Naive thymus-derived CD4-positive, alpha-beta T cell (primary cell): Measurements from ENCODE around the gene DYNC2I2. TPM values are rescaled to one million over a fixed set of nuclear protein-coding genes. Genes with fewer than 3 reads are reported as not detected.
A peak's percentile ranks its signal among the peaks of the same experiment; 100 is the strongest.
"Not testable (repeated sequence)": the region's sequence is repeated elsewhere in the genome, so short reads cannot be mapped to it uniquely, and the experiment has no call there.

Experiments used
- ATAC-seq: fragments of 150-1000 bp; cut with Tn5 transposase; 2 replicates; pipeline ENCODE4 v1.10.0; 2021; ENCODE audit warnings: mild to moderate bottlenecking, moderate library complexity
- CTCF ChIA-PET: fragments of 350-600 bp; sonication (Branson Sonifier 250); formaldehyde crosslinking; loops from one replicate; lab custom pipeline; 2021; ENCODE audit warnings: antibody characterized with exemption; lab: Charles Lee
- POLR2A ChIA-PET: fragments of 350-600 bp; sonication (Branson Sonifier 250); formaldehyde crosslinking; loops from one replicate; lab custom pipeline; 2021; ENCODE audit warnings: antibody characterized with exemption, inconsistent platforms; lab: Charles Lee
- DNase-seq, 9 donors: peaks; one replicate each; pipeline versions ENCODE4 v3.0.0 to v3.0.0-alpha.2; 2020 to 2022; ENCODE audit warnings: mixed read lengths in 1 of 9
- H3K27ac ChIP-seq: one replicate; pipeline ENCODE4 v1.7.0; 2013; ENCODE audit warnings: mild to moderate bottlenecking, low read depth, low read length, moderate library complexity
- H3K27me3 ChIP-seq, 2 donors: one replicate each; pipeline ENCODE4 v1.7.0; 2013; ENCODE audit warnings: low read length in 2 of 2, mild to moderate bottlenecking in 2 of 2, moderate library complexity in 2 of 2; ENCODE audit not compliant: control insufficient read depth in 2 of 2, insufficient read depth in 2 of 2
- H3K36me3 ChIP-seq, 3 experiments: 1 replicate in 2 of 3; 2 replicates in 1 of 3; pipeline ENCODE4 v1.7.0; 2013; ENCODE audit warnings: low read length in 3 of 3, mild to moderate bottlenecking in 3 of 3, moderate library complexity in 1 of 3; ENCODE audit not compliant: insufficient read depth in 3 of 3, control insufficient read depth in 2 of 3
- H3K4me1 ChIP-seq, 2 donors: one replicate each; pipeline ENCODE4 v1.7.0; 2013; ENCODE audit warnings: low read length in 2 of 2, mild to moderate bottlenecking in 2 of 2, moderate library complexity in 1 of 2; ENCODE audit not compliant: control insufficient read depth in 2 of 2, insufficient read depth in 2 of 2
- H3K4me3 ChIP-seq: 2 replicates; pipeline ENCODE4 v1.7.0; 2013; ENCODE audit warnings: mild to moderate bottlenecking, low read length
- H3K9me3 ChIP-seq, 3 experiments: 1 replicate in 2 of 3; 2 replicates in 1 of 3; pipeline ENCODE4 v1.7.0; 2013; ENCODE audit warnings: low read length in 3 of 3; ENCODE audit not compliant: control insufficient read depth in 2 of 3
- H3K27ac Mint-ChIP-seq, 9 donors: one replicate each; pipeline ENCODE4 v1.8.0; 2020 to 2022; ENCODE audit warnings: mixed read lengths in 9 of 9, mild to moderate bottlenecking in 8 of 9, moderate library complexity in 5 of 9, inconsistent platforms in 2 of 9
- H3K27me3 Mint-ChIP-seq, 5 donors: one replicate each; pipeline ENCODE4 v1.8.0; 2021 to 2022; ENCODE audit warnings: mixed read lengths in 5 of 5, mild to moderate bottlenecking in 1 of 5
- H3K36me3 Mint-ChIP-seq, 5 donors: one replicate each; pipeline ENCODE4 v1.8.0; 2020 to 2022; ENCODE audit warnings: mixed read lengths in 5 of 5, mild to moderate bottlenecking in 3 of 5, inconsistent platforms in 1 of 5
- H3K4me1 Mint-ChIP-seq, 7 donors: one replicate each; pipeline ENCODE4 v1.8.0; 2020 to 2022; ENCODE audit warnings: mixed read lengths in 7 of 7, mild to moderate bottlenecking in 3 of 7, inconsistent platforms in 1 of 7
- H3K4me3 Mint-ChIP-seq, 10 donors: one replicate each; pipeline ENCODE4 v1.8.0; 2020 to 2022; ENCODE audit warnings: mild to moderate bottlenecking in 10 of 10, mixed read lengths in 10 of 10, moderate library complexity in 6 of 10, inconsistent platforms in 2 of 10
- H3K9me3 Mint-ChIP-seq, 11 donors: one replicate each; pipeline ENCODE4 v1.8.0; 2020 to 2022; ENCODE audit warnings: mixed read lengths in 11 of 11, mild to moderate bottlenecking in 4 of 11, inconsistent platforms in 1 of 11, moderate library complexity in 1 of 11
- intact Hi-C, 2 donors: fragments of 100-400 bp; cut with micrococcal nuclease; formaldehyde crosslinking; loops; one replicate each; pipeline ENCODE4 v1.15.1; 2023
- polyA plus RNA-seq, 2 donors: library from polyadenylated mRNA; unstranded; fragments of 300-500 nt; fragmentation: Illumina TruSeq; gene quantifications; one replicate each; pipeline ENCODE4 v1.2.3, GENCODE V29; 2021
- total RNA-seq, 6 experiments: library from RNA in 5 of 6; stranded (reverse) in 5 of 6; gene quantifications; 1 replicate in 5 of 6; 2 replicates in 1 of 6; pipeline ENCODE4 v1.2.3 and lab custom pipeline; 2021 to 2026

DYNC2I2 gene
- total and polyA plus RNA-seq, 7 experiments from 2014 or later = 1.4 to 41.7 (median 3.7) TPM

- Mint-ChIP-seq H3K27ac (peak overlapping the region in 7 of 9 donors; percentile 34 to 90 (median 78)), H3K27me3 (no peaks in the 10 kb centered on the region), H3K4me3 (no peak overlapping the region), H3K9me3 (no peaks in the 10 kb centered on the region), H3K36me3 (peaks cover 16 to 60% (median 38%) of the 10 kb centered on the region in 5 donors), H3K4me1 (peaks cover 4 to 15% (median 9%) of the 10 kb centered on the region in 7 donors)
- intact Hi-C loops = loop anchor here in 1 of 2 donors (5.0 kb wide), 1 partner anchor 36 kb away; the partner anchor contains the start of gene SPTAN1
- no peak overlapping the region for H3K4me3 ChIP-seq
- H3K27ac ChIP-seq = no peak overlapping the region
- ATAC-seq (no peak), DNase-seq (no peak)
- H3K36me3 ChIP-seq = peaks cover 33 to 87% (median 33%) of the 10 kb centered on the region in 3 experiments
- peaks cover 0 to 4% of the 10 kb centered on the region in 2 donors for H3K4me1 ChIP-seq
- POLR2A ChIA-PET = interaction anchor here (1.2 to 2.1 kb wide), 2 partner anchors 33 to 36 kb away, joined by 3 to 6 read pairs; partner anchors contain the start of gene SPTAN1
- CTCF ChIA-PET = no interaction called here
- no peaks in the 10 kb centered on the region for H3K9me3 ChIP-seq
- no peaks in the 10 kb centered on the region for H3K27me3 ChIP-seq
These were observed 67.9 kb downstream of the DYNC2I2 start for GRCh38 chr9:128588581-128589233.

- DNase-seq (peak in 8 of 9 donors; percentile 43 to 80 (median 72)), ATAC-seq (peak; percentile 96)
- ChIA-PET POLR2A (interaction anchor here (0.6 to 2.1 kb wide), 3 partner anchors 12 to 225 kb away, joined by 3 to 6 read pairs (median 3); partner anchors contain the start of gene SPTAN1), CTCF (no interaction called here)
- no peak overlapping the region for H3K4me3 ChIP-seq
- Mint-ChIP-seq H3K9me3 (no peaks in the 10 kb centered on the region), H3K4me3 (peak overlapping the region in 7 of 10 donors; percentile 4 to 55 (median 26)), H3K27ac (peak overlapping the region; percentile 77 to 93 (median 86)), H3K27me3 (no peaks in the 10 kb centered on the region), H3K36me3 (peaks cover 25 to 62% (median 39%) of the 10 kb centered on the region in 5 donors), H3K4me1 (peaks cover 4 to 15% (median 9%) of the 10 kb centered on the region in 7 donors)
- no peaks in the 10 kb centered on the region for H3K9me3 ChIP-seq
- no peaks in the 10 kb centered on the region for H3K27me3 ChIP-seq
- H3K27ac ChIP-seq = peak overlapping the region; percentile 44
- intact Hi-C loops = loop anchor here (1.0 to 5.0 kb wide), 3 partner anchors 35 to 83 kb away; partner anchors contain the start of genes SPTAN1 (in 2 of the 2) and GLE1 (in 1 of the 2)
- peaks cover 0 to 4% of the 10 kb centered on the region in 2 donors for H3K4me1 ChIP-seq
- H3K36me3 ChIP-seq = peaks cover 35 to 87% (median 35%) of the 10 kb centered on the region in 3 experiments
These were observed 69.2 kb downstream of the DYNC2I2 start for GRCh38 chr9:128587453-128587852.

GRCh38 chr9:128586934-128587333 lies 69.7 kb downstream of the DYNC2I2 start:
- POLR2A ChIA-PET = interaction anchor here (1.2 to 2.1 kb wide), 2 partner anchors 34 to 225 kb away, joined by 3 to 6 read pairs; partner anchors contain the start of gene SPTAN1
- H3K4me3 Mint-ChIP-seq = peak overlapping the region in 4 of 10 donors; percentile 4 to 49 (median 30)

GRCh38 chr9:128585155-128585554 lies 71.5 kb downstream of the DYNC2I2 start:
- H3K9me3 ChIP-seq, ATAC-seq, H3K4me3 ChIP-seq, H3K4me1 ChIP-seq, H3K27me3 Mint-ChIP-seq, H3K27me3 ChIP-seq, H3K9me3 Mint-ChIP-seq, POLR2A ChIA-PET, DNase-seq, H3K27ac ChIP-seq, H3K4me3 Mint-ChIP-seq, CTCF ChIA-PET: not testable (repeated sequence)
- H3K36me3 Mint-ChIP-seq = peaks cover 29 to 62% (median 33%) of the 10 kb centered on the region in 5 donors
- H3K36me3 ChIP-seq = peaks cover 46 to 89% (median 48%) of the 10 kb centered on the region in 3 experiments
- peaks cover 4 to 15% (median 9%) of the 10 kb centered on the region in 7 donors for H3K4me1 Mint-ChIP-seq
- H3K27ac Mint-ChIP-seq = peak overlapping the region in 4 of 9 donors; percentile 3 to 52 (median 28)
- intact Hi-C loops = loop anchor here in 1 of 2 donors (5.0 kb wide), 1 partner anchor 33 kb away; the partner anchor contains the start of gene SPTAN1

More at GRCh38 chr9:128586934-128587333, 69.7 kb downstream of the DYNC2I2 start:
- Mint-ChIP-seq H3K27ac (peak overlapping the region; percentile 77 to 93 (median 86)), H3K4me1 (peaks cover 4 to 15% (median 9%) of the 10 kb centered on the region in 7 donors), H3K36me3 (peaks cover 25 to 62% (median 41%) of the 10 kb centered on the region in 5 donors)
- not testable (repeated sequence) for H3K27me3 ChIP-seq, H3K9me3 ChIP-seq, H3K9me3 Mint-ChIP-seq, H3K4me3 ChIP-seq, H3K4me1 ChIP-seq, DNase-seq, ATAC-seq, H3K27me3 Mint-ChIP-seq
- intact Hi-C loops = loop anchor here (1.0 to 5.0 kb wide), 3 partner anchors 34 to 83 kb away; partner anchors contain the start of genes SPTAN1 (in 2 of the 2) and GLE1 (in 1 of the 2)
- H3K27ac ChIP-seq = peak overlapping the region; percentile 44
- CTCF ChIA-PET = interaction anchor here (0.6 kb wide), 1 partner anchor 269 kb away, joined by 3 read pairs; no protein-coding TSS in a partner anchor
- H3K36me3 ChIP-seq = peaks cover 36 to 87% (median 39%) of the 10 kb centered on the region in 3 experiments

Other genes starting within 250 kb of the DYNC2I2 start
- gene CERCAM, start 236.0 kb downstream of the DYNC2I2 start, total RNA-seq = 1 to 10 TPM in 1 of 5 experiments, under 1 TPM in 4; 0.19 to 2.2 (median 0.77) TPM
- gene CERCAM, start 236.0 kb downstream of the DYNC2I2 start, polyA plus RNA-seq = under 1 TPM; 0.15 to 0.54 TPM
- gene ODF2, start 200.8 kb downstream of the DYNC2I2 start, total RNA-seq = 10 to 100 TPM; 25.0 to 52.8 (median 30.2) TPM
- gene ODF2, start 200.8 kb downstream of the DYNC2I2 start, polyA plus RNA-seq = 10 to 100 TPM; 15.7 to 28.8 TPM
- 10 to 100 TPM; 14.2 to 46.5 (median 30.5) TPM for gene GLE1, start 152.1 kb downstream of the DYNC2I2 start, total RNA-seq
- 10 to 100 TPM; 21.2 to 34.5 TPM for gene GLE1, start 152.1 kb downstream of the DYNC2I2 start, polyA plus RNA-seq
- gene SPTAN1, start 104.3 kb downstream of the DYNC2I2 start, total RNA-seq = 100 to 1,000 TPM; 336 to 433 (median 375) TPM
- 100 to 1,000 TPM in 1 of 2 donors, 10 to 100 TPM in 1; 46.6 to 156 TPM for gene SPTAN1, start 104.3 kb downstream of the DYNC2I2 start, polyA plus RNA-seq
- gene SET, start 32.4 kb upstream of the DYNC2I2 start, total RNA-seq = 100 to 1,000 TPM; 222 to 488 (median 270) TPM
- gene SET, start 32.4 kb upstream of the DYNC2I2 start, polyA plus RNA-seq = 100 to 1,000 TPM; 133 to 200 TPM
- gene PKN3, start 45.7 kb upstream of the DYNC2I2 start, total RNA-seq = 10 to 100 TPM in 1 of 5 experiments, 1 to 10 TPM in 4; 1.1 to 11.7 (median 1.6) TPM
- gene PKN3, start 45.7 kb upstream of the DYNC2I2 start, polyA plus RNA-seq = 1 to 10 TPM in 1 of 2 donors, under 1 TPM in 1; 0.93 to 1.1 TPM
- gene ZDHHC12, start 67.3 kb upstream of the DYNC2I2 start, total RNA-seq = 10 to 100 TPM; 21.2 to 70.3 (median 25.7) TPM
- gene ZDHHC12, start 67.3 kb upstream of the DYNC2I2 start, polyA plus RNA-seq = 10 to 100 TPM; 63.2 to 74.2 TPM
- gene ZER1, start 115.1 kb upstream of the DYNC2I2 start, total RNA-seq = 10 to 100 TPM; 22.7 to 51.2 (median 34.7) TPM
- gene ZER1, start 115.1 kb upstream of the DYNC2I2 start, polyA plus RNA-seq = 10 to 100 TPM; 37.6 to 57.7 TPM
- 10 to 100 TPM; 21.0 to 35.2 (median 24.9) TPM for gene TBC1D13, start 130.4 kb upstream of the DYNC2I2 start, total RNA-seq
- 10 to 100 TPM; 18.6 to 43.5 TPM for gene TBC1D13, start 130.4 kb upstream of the DYNC2I2 start, polyA plus RNA-seq
- gene ENDOG, start 161.7 kb upstream of the DYNC2I2 start, total RNA-seq = 10 to 100 TPM in 4 of 5 experiments, 1 to 10 TPM in 1; 9.4 to 18.3 (median 14.7) TPM
- gene ENDOG, start 161.7 kb upstream of the DYNC2I2 start, polyA plus RNA-seq = 10 to 100 TPM; 17.0 to 36.7 TPM
- 10 to 100 TPM; 38.9 to 83.6 (median 65.2) TPM for gene SPOUT1, start 172.9 kb upstream of the DYNC2I2 start, total RNA-seq
- gene SPOUT1, start 172.9 kb upstream of the DYNC2I2 start, polyA plus RNA-seq = 10 to 100 TPM; 32.1 to 42.0 TPM
- 10 to 100 TPM in 4 of 5 experiments, 1 to 10 TPM in 1; 7.2 to 18.2 (median 14.8) TPM for gene KYAT1, start 225.1 kb upstream of the DYNC2I2 start, total RNA-seq
- 10 to 100 TPM in 1 of 2 donors, 1 to 10 TPM in 1; 9.8 to 14.2 TPM for gene KYAT1, start 225.1 kb upstream of the DYNC2I2 start, polyA plus RNA-seq
- gene LRRC8A, start 225.3 kb upstream of the DYNC2I2 start, total RNA-seq = 10 to 100 TPM; 31.3 to 48.8 (median 34.5) TPM
- gene LRRC8A, start 225.3 kb upstream of the DYNC2I2 start, polyA plus RNA-seq = 10 to 100 TPM; 24.2 to 54.0 TPM